Measurements from ENCODE around the gene CLEC2B. TPM values are rescaled to one million over a fixed set of nuclear protein-coding genes. Genes with fewer than 3 reads are reported as not detected.

The CLEC2B gene
- total RNA-seq: 21.4 and 26.2 TPM in 2 replicates

DNA sequence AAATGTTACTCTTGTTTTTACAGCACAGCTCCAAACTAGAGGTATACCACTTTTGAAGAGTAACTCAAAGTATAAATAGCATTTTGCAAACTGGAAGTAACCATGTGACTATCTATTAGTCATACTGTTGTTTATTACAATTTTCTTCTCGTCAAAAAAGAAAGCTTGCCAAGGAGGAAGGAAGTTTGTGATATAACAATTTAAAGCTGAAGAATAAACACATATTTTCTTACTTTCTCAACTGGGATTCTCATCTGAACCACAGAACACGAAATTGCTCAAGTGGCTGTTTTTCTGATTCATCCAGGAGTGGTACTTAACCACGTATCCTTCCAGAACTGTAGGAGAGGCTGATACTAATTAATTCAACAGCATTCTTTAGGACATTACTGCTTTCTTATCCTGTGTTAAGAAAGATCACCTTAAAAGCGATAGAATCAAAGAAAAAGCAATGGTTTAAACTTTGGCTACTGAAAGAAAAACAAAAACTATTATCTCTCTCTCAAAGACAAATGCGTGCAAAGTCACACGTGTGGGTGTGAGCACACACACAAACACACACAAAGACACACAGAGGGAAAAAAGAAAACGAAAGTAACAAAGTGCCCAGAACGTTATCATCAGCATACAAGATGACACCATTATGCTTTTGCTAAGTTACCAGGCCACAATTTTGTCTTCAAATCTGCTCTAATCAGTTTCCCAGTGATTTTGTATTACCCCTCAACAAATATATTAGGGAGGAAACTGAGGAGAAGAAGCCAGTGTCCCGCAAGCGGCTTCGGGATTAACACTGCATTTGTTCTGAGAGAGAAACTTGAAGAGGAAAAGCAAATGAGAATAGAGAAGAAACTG lies at the start of gene CLEC2B:
TSS of gene CLEC2B (minus strand) at position 48 of the 855 bp plus-strand sequence.

DNA sequence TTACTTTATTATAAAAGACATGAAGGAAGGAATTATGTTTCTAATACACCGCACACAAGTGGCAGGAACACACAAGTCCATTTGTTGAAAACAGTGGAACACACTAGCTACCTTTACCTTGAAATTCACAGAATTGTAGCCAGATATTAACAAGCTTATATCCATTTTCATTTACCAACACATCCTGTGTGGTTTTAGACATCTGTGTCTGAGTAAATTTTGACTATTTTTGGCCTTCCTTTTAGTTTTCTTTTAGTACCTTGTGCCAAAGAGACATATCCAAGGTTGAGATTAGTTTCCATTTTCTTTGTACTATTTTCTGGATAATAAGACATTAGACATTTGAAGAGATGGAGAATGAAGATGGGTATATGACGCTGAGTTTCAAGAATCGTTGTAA lies 12.1 kb upstream of the CLEC2B start, which contains the start of gene KLRF2:
TSS of gene KLRF2 (plus strand) at position 244 of the 400 bp plus-strand sequence. CDS start at position 351, 107 bp downstream.

DNA sequence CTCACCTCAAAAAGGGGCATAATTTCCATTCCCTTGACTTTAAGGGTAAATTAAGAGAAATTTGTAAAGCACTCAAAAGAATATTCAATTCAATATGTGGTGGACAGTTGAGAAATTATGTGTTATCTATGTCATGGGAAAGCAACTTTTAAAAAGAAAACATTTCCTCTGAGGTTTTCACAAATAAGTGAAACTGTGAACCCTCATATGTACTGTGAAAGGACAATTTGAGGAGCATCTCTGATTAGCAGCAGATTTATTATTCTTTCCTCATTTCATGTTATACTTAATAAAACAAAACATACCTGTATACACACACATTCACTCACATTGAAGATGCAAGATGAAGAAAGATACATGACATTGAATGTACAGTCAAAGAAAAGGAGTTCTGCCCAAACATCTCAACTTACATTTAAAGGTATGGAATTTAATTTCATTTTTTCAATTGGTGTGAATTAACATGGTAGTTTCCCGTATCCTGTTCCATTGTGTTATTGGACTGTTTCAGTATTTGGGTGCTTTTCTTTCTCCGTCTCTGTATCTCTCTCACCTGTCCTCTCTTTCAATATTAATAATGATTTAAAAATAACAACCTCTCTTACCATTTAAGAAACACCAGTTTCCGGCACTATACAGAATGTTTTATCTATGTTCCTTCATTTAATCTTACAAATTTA lies 41.8 kb downstream of the CLEC2B start, which contains the start of gene KLRF1:
TSS of gene KLRF1 (plus strand) at position 273 of the 680 bp plus-strand sequence. CDS start at position 337, 64 bp downstream.

Other genes with a start within 250 kb of the CLEC2B start
- gene CLEC2D, start 199.6 kb downstream of the CLEC2B start, total RNA-seq: 3.5 and 5.4 TPM in 2 replicates
- not detected in 2 replicates for gene CLECL1, start 136.3 kb downstream of the CLEC2B start, total RNA-seq
- gene CD69, start 108.5 kb downstream of the CLEC2B start, total RNA-seq: 1.9 TPM in 1 of 2 replicates, not detected in the other
- gene KLRF1, start 41.9 kb downstream of the CLEC2B start, total RNA-seq: not detected in 2 replicates
- gene KLRF2, start 12.1 kb upstream of the CLEC2B start, total RNA-seq: not detected in 2 replicates
- gene CLEC2A, start 63.0 kb upstream of the CLEC2B start, total RNA-seq: not detected in 2 replicates
- 0.14 TPM in 1 of 2 replicates, not detected in the other for gene CLEC12A, start 102.1 kb upstream of the CLEC2B start, total RNA-seq
- gene CLEC1B, start 129.8 kb upstream of the CLEC2B start, total RNA-seq: not detected in 2 replicates
- gene CLEC12B, start 141.3 kb upstream of the CLEC2B start, total RNA-seq: not detected in 2 replicates
- gene CLEC9A, start 161.3 kb upstream of the CLEC2B start, total RNA-seq: not detected in 2 replicates
- gene CLEC1A, start 229.6 kb upstream of the CLEC2B start, total RNA-seq: not detected in 2 replicates